GM13977 (cell line): Measurements from ENCODE around the gene FAM3A.
"Not testable (repeated sequence)": the region's sequence is repeated elsewhere in the genome, so short reads cannot be mapped to it uniquely, and the experiment has no call there.

ENCODE experiments used
- DNase-seq: peaks from one replicate; pipeline ENCODE4 v3.0.0; 2012; ENCODE audit warnings: low spot score
- CTCF ChIP-seq: IDR thresholded peaks from 2 replicates; pipeline ENCODE4 v1.5.1; 2012; ENCODE audit warnings: mild to moderate bottlenecking, control low read depth; ENCODE audit not compliant: insufficient read depth; ENCODE audit errors: extremely low read depth, missing control alignments
- in situ Hi-C: fragments of 300-500 bp; cut with MboI; formaldehyde crosslinking; loops from one replicate; pipeline ENCODE4 v1.12.0; 2022; ENCODE audit warnings: low sequenced_read_pairs, low pct_unique_long_range_greater_than_20kb, mixed read lengths, inconsistent platforms; ENCODE audit not compliant: unreplicated experiment

The FAM3A gene

DNA sequence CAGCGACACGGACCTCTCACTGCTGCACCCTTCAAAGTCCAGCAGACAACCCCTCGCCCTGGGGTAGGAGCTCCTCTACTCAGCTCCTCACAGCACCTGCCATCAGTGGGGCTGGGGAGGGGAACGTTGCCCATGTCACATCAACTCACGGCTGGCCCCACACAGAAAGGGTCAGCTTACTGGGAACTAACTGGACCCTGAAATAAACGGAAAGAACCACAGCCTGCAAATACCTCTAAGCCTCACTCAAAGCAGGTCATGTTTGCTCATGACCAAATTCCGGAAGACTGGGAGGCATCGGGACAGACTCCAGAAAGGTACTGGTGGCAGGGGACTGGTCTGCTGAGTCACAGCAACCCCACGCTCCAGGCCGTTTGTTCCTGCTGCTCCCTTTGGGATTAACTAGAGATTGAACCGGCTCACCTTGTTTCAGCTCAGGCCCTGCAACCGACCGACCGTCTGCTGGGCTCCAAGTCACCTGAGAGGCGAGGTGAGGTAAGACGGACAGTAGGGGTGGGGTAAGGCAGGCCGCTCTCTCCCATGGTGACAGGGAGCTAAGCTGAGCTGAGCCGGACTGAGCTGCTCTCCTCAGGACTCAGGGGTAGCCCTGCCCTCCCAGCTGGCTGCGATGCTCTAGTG lies 25.0 kb upstream of the FAM3A start:
- TF ChIP-seq CTCF, result no peak
- in situ Hi-C loops, result no loop called here
- no peak for DNase-seq

- in situ Hi-C loops, DNase-seq: not testable (repeated sequence)
These were observed 24.3 kb upstream of the FAM3A start for GRCh38 chrX:154540365-154540764.

GRCh38 chrX:154539077-154539476 lies 23.0 kb upstream of the FAM3A start:
- TF ChIP-seq CTCF, result no peak
- no peak for DNase-seq
- in situ Hi-C loops, result no loop called here

- in situ Hi-C loops, result no loop called here
- no peak for TF ChIP-seq CTCF
- no peak for DNase-seq
These were observed 19.9 kb upstream of the FAM3A start for GRCh38 chrX:154535892-154536291.

GRCh38 chrX:154534526-154535322 lies 18.7 kb upstream of the FAM3A start:
- DNase-seq, result peak; percentile 94
- peak; percentile 100 for TF ChIP-seq CTCF
- in situ Hi-C loops, result no loop called here

DNA sequence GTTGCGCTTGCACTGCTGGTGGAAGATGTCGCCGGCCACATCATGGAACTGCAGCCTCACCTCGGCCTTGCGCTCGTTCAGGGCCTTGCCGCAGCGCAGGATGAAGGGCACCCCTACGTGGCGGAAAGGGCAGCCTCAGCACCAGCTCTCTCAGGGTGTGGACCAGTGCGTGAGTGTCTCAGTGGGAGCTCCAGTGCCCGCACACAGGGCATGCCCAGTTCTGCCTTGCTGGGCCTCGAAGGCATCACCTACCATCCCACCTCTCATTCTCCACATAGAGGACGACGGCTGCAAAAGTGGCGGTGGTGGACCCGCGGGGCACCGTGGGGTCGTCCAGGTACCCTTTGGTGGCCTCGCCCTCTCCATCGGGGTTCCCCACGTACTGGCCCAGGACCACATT lies 16.7 kb upstream of the FAM3A start:
- TF ChIP-seq CTCF, result no peak
- no peak for DNase-seq
- in situ Hi-C loops, result no loop called here

- no peak for DNase-seq
- in situ Hi-C loops, result no loop called here
- no peak for TF ChIP-seq CTCF
These were observed 15.6 kb upstream of the FAM3A start for GRCh38 chrX:154531626-154532025.
